Fibroblast of villous mesenchyme (primary cell): Measurements from ENCODE around the gene THRAP3. TPM values are rescaled to one million over a fixed set of nuclear protein-coding genes. Genes with fewer than 3 reads are reported as not detected.

Source experiments
- DNase-seq: peaks from one replicate; pipeline ENCODE4 v3.0.0-alpha.2; 2010; ENCODE audit warnings: low read depth
- H3K4me3 ChIP-seq: 2 replicates; pipeline ENCODE4 v1.5.1; 2011; ENCODE audit warnings: low read depth, mild to moderate bottlenecking, low read length
- CTCF ChIP-seq: IDR thresholded peaks from 2 replicates; pipeline ENCODE4 v1.5.1; 2012; ENCODE audit warnings: low read depth, mild to moderate bottlenecking, low read length; ENCODE audit not compliant: insufficient read depth
- total RNA-seq: library from RNA; depleted of rRNA; stranded (reverse); fragments of >200 nt; gene quantifications from 2 replicates; pipeline ENCODE4 v1.2.3, GENCODE V29; 2012

THRAP3 gene
- total RNA-seq, 1 donor, result 130 TPM

- no peak for DNase-seq
- TF ChIP-seq CTCF, result no peak
Measured at GRCh38 chr1:36256558-36257374, 32.5 kb downstream of the THRAP3 start.

DNA sequence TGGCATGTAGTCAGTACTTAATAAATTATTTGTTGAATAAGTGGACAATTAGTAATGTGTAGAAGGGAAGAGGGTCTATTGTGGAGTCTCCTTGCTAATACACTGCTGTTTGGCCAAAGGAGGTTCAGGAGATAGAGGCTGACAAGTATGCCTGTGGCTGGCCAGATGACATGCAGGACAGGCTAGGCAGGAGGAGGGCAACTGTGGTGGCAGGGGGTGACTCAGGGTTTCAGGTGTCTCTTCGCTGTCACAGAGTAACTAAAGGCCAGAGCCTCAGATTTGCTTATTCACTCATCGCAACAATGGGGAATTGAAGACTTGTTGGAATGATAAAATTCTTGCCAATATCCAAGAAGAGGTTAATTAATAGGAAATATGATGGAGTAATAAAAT is 33.1 kb downstream of the THRAP3 start:
- no peak for TF ChIP-seq CTCF
- DNase-seq, result no peak
- H3K4me3 ChIP-seq, result no peak overlapping the region

More at GRCh38 chr1:36256558-36257374, 32.5 kb downstream of the THRAP3 start:
- no peak overlapping the region for H3K4me3 ChIP-seq

DNA sequence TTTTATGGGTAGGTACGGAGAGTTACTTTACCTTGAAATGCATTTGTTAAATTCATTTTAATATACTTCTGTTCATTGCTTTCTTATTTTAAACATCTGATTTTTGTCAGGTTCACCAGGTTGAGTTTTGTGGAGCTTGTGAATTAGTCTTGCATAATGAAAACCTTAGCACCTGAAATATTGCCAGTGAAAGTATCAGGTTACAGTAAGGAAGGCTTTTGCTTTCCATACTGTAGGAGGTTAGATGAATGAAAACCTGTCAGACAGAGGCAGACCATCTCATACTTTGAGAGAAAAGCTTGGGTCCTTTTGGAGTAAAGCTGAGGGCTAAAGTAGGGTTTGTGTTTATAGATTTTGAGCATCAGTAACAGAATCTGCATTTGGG is 34.7 kb downstream of the THRAP3 start:
- H3K4me3 ChIP-seq, result no peak overlapping the region
- peak; percentile 30 for DNase-seq
- no peak for TF ChIP-seq CTCF

DNA sequence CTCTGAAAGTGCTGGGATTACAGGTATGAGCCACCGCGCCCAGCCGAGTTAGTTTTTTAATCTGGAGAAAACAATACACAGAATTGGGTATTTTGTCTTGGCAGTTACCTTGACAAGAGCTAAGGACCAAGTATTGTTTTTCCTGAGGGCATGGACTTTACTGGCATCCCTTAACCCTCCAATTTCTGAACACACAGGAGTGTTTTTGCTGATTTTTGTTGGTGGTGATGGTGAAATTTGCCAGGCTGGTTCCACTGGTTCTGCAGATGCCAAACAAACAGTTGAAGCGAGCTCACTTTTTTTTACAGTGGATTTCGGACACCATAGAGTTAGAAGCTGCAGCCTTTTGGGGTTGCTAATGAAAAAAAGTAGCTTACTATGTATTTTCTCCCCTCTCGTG is 44.7 kb downstream of the THRAP3 start:
- TF ChIP-seq CTCF, result no peak
- no peak overlapping the region for H3K4me3 ChIP-seq
- DNase-seq, result no peak

DNA sequence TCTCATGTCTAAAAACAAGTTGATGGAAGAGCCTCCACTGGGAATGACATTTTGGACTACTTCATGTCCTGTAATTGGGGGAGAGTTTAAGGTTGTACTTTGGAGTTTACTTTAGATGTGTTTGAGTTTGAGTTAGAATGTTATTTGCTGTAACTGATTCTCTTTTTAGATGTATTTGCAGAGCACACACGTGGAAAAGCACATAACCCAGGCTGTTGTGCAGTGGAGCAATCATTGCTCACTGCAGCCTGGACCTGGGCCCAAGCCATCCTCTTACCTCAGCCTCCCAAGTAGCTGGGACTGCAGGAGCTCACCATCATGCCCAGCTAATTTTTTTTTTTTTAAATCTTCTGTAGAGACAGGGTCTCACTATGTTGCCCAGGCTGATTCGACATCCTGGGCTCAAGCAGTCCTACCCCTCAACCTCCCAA is 45.2 kb downstream of the THRAP3 start:
- TF ChIP-seq CTCF, result no peak
- no peak for DNase-seq
- H3K4me3 ChIP-seq, result no peak overlapping the region

GRCh38 chr1:36273024-36273423 is 48.8 kb downstream of the THRAP3 start:
- no peak for DNase-seq
- no peak overlapping the region for H3K4me3 ChIP-seq
- TF ChIP-seq CTCF, result no peak

GRCh38 chr1:36274201-36274600 is 50.0 kb downstream of the THRAP3 start:
- no peak overlapping the region for H3K4me3 ChIP-seq
- TF ChIP-seq CTCF, result no peak
- no peak for DNase-seq
